ENCODE data around the gene CYBB.
"Not testable (repeated sequence)": the region's sequence is repeated elsewhere in the genome, so short reads cannot be mapped to it uniquely, and the experiment has no call there.

Gene CYBB

GRCh38 chrX:37765507-37765906 lies 14.4 kb upstream of the CYBB start:
- H3K4me3 ChIP-seq (ENCODE audit: low read length): no peak overlapping the region
- no peak for TF ChIP-seq CTCF (conservative IDR thresholded peaks at IDR 0.05; ENCODE audit: low read depth, low read length)
- DNase-seq (ENCODE audit: low read depth): no peak

GRCh38 chrX:37767430-37767829 lies 12.4 kb upstream of the CYBB start:
- no peak overlapping the region for H3K4me3 ChIP-seq (ENCODE audit: low read length)
- no peak for DNase-seq (ENCODE audit: low read depth)
- no peak for TF ChIP-seq CTCF (conservative IDR thresholded peaks at IDR 0.05; ENCODE audit: low read depth, low read length)

- not testable (repeated sequence) for H3K4me3 ChIP-seq (ENCODE audit: low read length); DNase-seq (ENCODE audit: low read depth)
Measured at GRCh38 chrX:37768866-37769265, 11.0 kb upstream of the CYBB start.

GRCh38 chrX:37776283-37776986 lies 3.4 kb upstream of the CYBB start:
- no peak overlapping the region for H3K4me3 ChIP-seq (ENCODE audit: low read length)
- no peak for TF ChIP-seq CTCF (conservative IDR thresholded peaks at IDR 0.05; ENCODE audit: low read depth, low read length)
- no peak for DNase-seq (ENCODE audit: low read depth)

GRCh38 chrX:37776987-37777325 lies 2.9 kb upstream of the CYBB start:
- no peak overlapping the region for H3K4me3 ChIP-seq (ENCODE audit: low read length)
- TF ChIP-seq CTCF (conservative IDR thresholded peaks at IDR 0.05; ENCODE audit: low read depth, low read length): no peak
- DNase-seq (ENCODE audit: low read depth): no peak

GRCh38 chrX:37781081-37781480 lies 1.2 kb downstream of the CYBB start:
- no peak overlapping the region for H3K4me3 ChIP-seq (ENCODE audit: low read length)
- no peak for TF ChIP-seq CTCF (conservative IDR thresholded peaks at IDR 0.05; ENCODE audit: low read depth, low read length)
- no peak for DNase-seq (ENCODE audit: low read depth)

- no peak for DNase-seq (ENCODE audit: low read depth)
- no peak for TF ChIP-seq CTCF (conservative IDR thresholded peaks at IDR 0.05; ENCODE audit: low read depth, low read length)
- H3K4me3 ChIP-seq (ENCODE audit: low read length): no peak overlapping the region
Measured at GRCh38 chrX:37781814-37782213, 2.0 kb downstream of the CYBB start.

- DNase-seq (ENCODE audit: low read depth): no peak
- H3K4me3 ChIP-seq (ENCODE audit: low read length): no peak overlapping the region
Measured at GRCh38 chrX:37782359-37782758, 2.5 kb downstream of the CYBB start.

More at GRCh38 chrX:37782359-37782758, 2.5 kb downstream of the CYBB start:
- no peak for TF ChIP-seq CTCF (conservative IDR thresholded peaks at IDR 0.05; ENCODE audit: low read depth, low read length)

All from retinal pigment epithelial cell (primary cell).